ENCODE results near the gene TFPT. TPM values are rescaled to one million over a fixed set of nuclear protein-coding genes. Genes with fewer than 3 reads are reported as not detected.

Gene TFPT
- total and polyA plus RNA-seq, 4 donors, result 2.4 to 5.6 (median 4.2) TPM

- TF ChIP-seq GABPA (IDR thresholded peaks at IDR 0.05 in 1 of 2, conservative IDR thresholded peaks at IDR 0.05 in 1 of 2), result no peak
- no peak for TF ChIP-seq HNF4G (IDR thresholded peaks at IDR 0.05)
- TF ChIP-seq CTCF (IDR thresholded peaks at IDR 0.05; ENCODE audit: low read depth, low read length, missing input control), result no peak
Observed at GRCh38 chr19:54155694-54156093, 40.2 kb upstream of the TFPT start (continued).

GRCh38 chr19:54154603-54155345, 39.3 kb upstream of the TFPT start:
- Histone ChIP-seq H3K36me3 (ENCODE audit: control insufficient read depth in 4 of 4, insufficient read depth in 3 of 4, low read depth in 1 of 4, low read length in 3 of 4) (peaks cover 36 to 76% (median 46%) of the 10 kb centered on the region in 4 donors), H3K27me3 (ENCODE audit: control insufficient read depth in 4 of 4, insufficient read depth in 4 of 4, low read length in 3 of 4) (no peaks in the 10 kb centered on the region), H3K9me3 (ENCODE audit: control insufficient read depth in 4 of 4, low read length in 3 of 4) (no peaks in the 10 kb centered on the region), H3K27ac (ENCODE audit: low read depth in 1 of 2, low read length in 2 of 2) (no peak overlapping the region), H3K4me1 (ENCODE audit: control insufficient read depth in 4 of 4, insufficient read depth in 4 of 4, low read length in 3 of 4) (peaks cover 0 to 14% (median 12%) of the 10 kb centered on the region in 4 donors), H3K4me3 (ENCODE audit: low read depth in 1 of 3, low read length in 3 of 3) (no peak overlapping the region), H3K9ac (ENCODE audit: low read depth in 1 of 2, low read length in 2 of 2) (no peak overlapping the region)
- TF ChIP-seq GABPA (IDR thresholded peaks at IDR 0.05 in 1 of 2, conservative IDR thresholded peaks at IDR 0.05 in 1 of 2) (no peak), NR2F2 (IDR thresholded peaks at IDR 0.05) (no peak), RXRA (IDR thresholded peaks at IDR 0.05) (no peak), ATF3 (IDR thresholded peaks at IDR 0.05) (no peak), JUND (IDR thresholded peaks at IDR 0.05) (no peak), RAD21 (IDR thresholded peaks at IDR 0.05) (no peak), HNF4A (conservative IDR thresholded peaks at IDR 0.05) (no peak), ZBTB33 (IDR thresholded peaks at IDR 0.05) (no peak), FOXA2 (IDR thresholded peaks at IDR 0.05) (no peak), HNF4G (IDR thresholded peaks at IDR 0.05) (no peak), CTCF (IDR thresholded peaks at IDR 0.05; ENCODE audit: low read depth, low read length, missing input control) (no peak), MAX (IDR thresholded peaks at IDR 0.05) (no peak)
- WGBS, result 77% methylated on average over 18 of the region's 18 CpGs
- no peak for DNase-seq (ENCODE audit: low spot score)
